HCT116 (cell line): ENCODE data around the gene NUMA1. TPM values are rescaled to one million over a fixed set of nuclear protein-coding genes. Genes with fewer than 3 reads are reported as not detected.

Experiments used
- ATAC-seq: fragments of 200-7000 bp; cut with Tn5 transposase; 2 replicates; pipeline ENCODE4 v1.9.1; 2020; ENCODE audit warnings: mild to moderate bottlenecking, moderate library complexity
- BruUV-seq: library from RNA; stranded (reverse); fragments of 400-500 nt; replicated peaks from 2 replicates; lab custom pipeline; 2021; lab: Mats Ljungman, UMichigan
- CTCF ChIA-PET: fragments of 300-600 bp; sonication (Branson Sonifier 250); formaldehyde crosslinking; loops from one replicate; lab custom pipeline; 2021; ENCODE audit warnings: antibody characterized with exemption; lab: Charles Lee
- POLR2A ChIA-PET: fragments of 300-600, 350-600 bp; sonication (Branson Sonifier 250); formaldehyde crosslinking; loops from one replicate; lab custom pipeline; 2021; ENCODE audit warnings: antibody characterized with exemption; lab: Charles Lee
- RAD21 ChIA-PET, 2 experiments: fragments of 300-600 bp; sonication (Branson Sonifier 250); formaldehyde crosslinking; loops; one replicate each; lab custom pipeline; 2023; ENCODE audit warnings: low total read pairs in 2 of 2; ENCODE audit not compliant: uncharacterized antibody in 2 of 2, unreplicated experiment in 2 of 2, low non-redundant PET in 1 of 2; lab: Charles Lee
- DNase-seq: peaks from one replicate; pipeline ENCODE4 v3.0.0-alpha.2; 2010; ENCODE audit warnings: low read depth, low spot score
- H2AFZ ChIP-seq: fragments of 200-600 bp; shearing (Covaris generic), sonication (generic); 2 replicates; pipeline ENCODE4 v1.6.1; 2017; ENCODE audit warnings: low read depth, mixed run types, mixed read lengths, antibody characterized with exemption, low read length; ENCODE audit not compliant: poor library complexity, severe bottlenecking
- H3K27ac ChIP-seq: 2 replicates; pipeline ENCODE4 v1.5.1; 2012; ENCODE audit warnings: low read depth, low read length
- H3K27me3 ChIP-seq: fragments of 200-600 bp; sonication (generic); 2 replicates; pipeline ENCODE4 v1.6.1; 2016; ENCODE audit warnings: mixed run types, low read length, mixed read lengths; ENCODE audit not compliant: insufficient read depth
- H3K36me3 ChIP-seq, 2 experiments: fragments of 200-500 bp in 1 of 2; fragments of 200-600 bp in 1 of 2; sonication (Bioruptor generic) in 1 of 2; sonication (generic) in 1 of 2; 2 replicates each; pipeline versions ENCODE4 v1.5.1 to v1.6.1; 2014 to 2016; ENCODE audit warnings: low read length in 2 of 2, inconsistent platforms in 1 of 2, mixed read lengths in 1 of 2, mixed run types in 1 of 2; ENCODE audit not compliant: insufficient read depth in 2 of 2, control insufficient read depth in 1 of 2
- H3K4me1 ChIP-seq, 2 experiments: fragments of 200-600 bp in 1 of 2; sonication (generic) in 1 of 2; 2 replicates each; pipeline versions ENCODE4 v1.5.1 to v1.6.1; 2012 to 2017; ENCODE audit warnings: low read length in 2 of 2, inconsistent platforms in 1 of 2, mild to moderate bottlenecking in 1 of 2, mixed read lengths in 1 of 2, mixed run types in 1 of 2, moderate library complexity in 1 of 2; ENCODE audit not compliant: insufficient read depth in 2 of 2, control insufficient read depth in 1 of 2
- H3K4me2 ChIP-seq: fragments of 200-600 bp; sonication (generic); 2 replicates; pipeline ENCODE4 v1.6.1; 2017; ENCODE audit warnings: mixed run types, low read length, mixed read lengths
- H3K4me3 ChIP-seq, 2 experiments: fragments of 200-600 bp in 1 of 2; sonication (generic) in 1 of 2; replicated peaks in 1 of 2; 2 replicates each; pipeline ENCODE4 v1.5.1; 2011 to 2016; ENCODE audit warnings: low read length in 2 of 2, control low read depth in 1 of 2, low read depth in 1 of 2, mild to moderate bottlenecking in 1 of 2, mixed read lengths in 1 of 2, mixed run types in 1 of 2
- H3K79me2 ChIP-seq: fragments of 200-600 bp; sonication (generic); 2 replicates; pipeline ENCODE4 v1.6.1; 2017; ENCODE audit warnings: mild to moderate bottlenecking, mixed run types, low read length, moderate library complexity, mixed read lengths; ENCODE audit not compliant: insufficient read depth
- H3K9ac ChIP-seq: fragments of 200-600 bp; sonication (generic); 2 replicates; pipeline ENCODE4 v1.6.1; 2016; ENCODE audit warnings: low read length, mixed read lengths
- H3K9me2 ChIP-seq: fragments of 200-600 bp; sonication (generic), shearing (Covaris generic); 2 replicates; pipeline ENCODE4 v1.6.1; 2017; ENCODE audit warnings: mixed run types, mild to moderate bottlenecking, moderate library complexity; ENCODE audit not compliant: insufficient read depth
- H3K9me3 ChIP-seq, 2 experiments: fragments of 200-500 bp in 1 of 2; fragments of 200-600 bp in 1 of 2; sonication (Bioruptor generic) in 1 of 2; sonication (generic) in 1 of 2; 2 replicates each; pipeline ENCODE4 v1.6.1; 2014 to 2017; ENCODE audit warnings: low read length in 2 of 2, mixed read lengths in 2 of 2, inconsistent platforms in 1 of 2, low read depth in 1 of 2, mild to moderate bottlenecking in 1 of 2, mixed run types in 1 of 2, moderate library complexity in 1 of 2; ENCODE audit not compliant: control insufficient read depth in 1 of 2, insufficient read depth in 1 of 2
- H4K20me1 ChIP-seq: fragments of 200-600 bp; sonication (generic), shearing (Covaris generic); 2 replicates; pipeline ENCODE4 v1.6.1; 2017; ENCODE audit warnings: mixed run types, mild to moderate bottlenecking, moderate library complexity; ENCODE audit not compliant: insufficient read depth
- CEBPB ChIP-seq: IDR thresholded peaks from 2 replicates; pipeline ENCODE4 v1.6.1; 2012; ENCODE audit warnings: low read depth
- EZH2phosphoT487 ChIP-seq: fragments of 200-600 bp; IDR thresholded peaks from 2 replicates; pipeline ENCODE4 v1.6.1; 2018; ENCODE audit warnings: antibody characterized with exemption, borderline replicate concordance
- POLR2A ChIP-seq: IDR thresholded peaks from 2 replicates; pipeline ENCODE4 v1.7.0; 2011; ENCODE audit warnings: borderline replicate concordance; ENCODE audit not compliant: insufficient read depth, insufficient read length; ENCODE audit errors: extremely low read depth
- intact Hi-C: fragments of 100-400 bp; cut with micrococcal nuclease; formaldehyde crosslinking; loops from 2 replicates; pipeline ENCODE4 v1.10.0; 2022
- total RNA-seq: library from RNA; stranded (reverse); gene quantifications from one replicate; pipeline ENCODE4 v1.2.1, GENCODE V29; 2021; ENCODE audit not compliant: unreplicated experiment
- TF ChIP-seq, protein P1 (sequence below): IDR thresholded peaks from 2 replicates; pipeline ENCODE4 v1.6.1; 2012
- TF ChIP-seq, protein P2 (sequence below): IDR thresholded peaks from 2 replicates; pipeline ENCODE4 v1.6.1; 2012

The NUMA1 gene
- total RNA-seq, 1 experiment from 2014 or later: 133 TPM

DNA sequence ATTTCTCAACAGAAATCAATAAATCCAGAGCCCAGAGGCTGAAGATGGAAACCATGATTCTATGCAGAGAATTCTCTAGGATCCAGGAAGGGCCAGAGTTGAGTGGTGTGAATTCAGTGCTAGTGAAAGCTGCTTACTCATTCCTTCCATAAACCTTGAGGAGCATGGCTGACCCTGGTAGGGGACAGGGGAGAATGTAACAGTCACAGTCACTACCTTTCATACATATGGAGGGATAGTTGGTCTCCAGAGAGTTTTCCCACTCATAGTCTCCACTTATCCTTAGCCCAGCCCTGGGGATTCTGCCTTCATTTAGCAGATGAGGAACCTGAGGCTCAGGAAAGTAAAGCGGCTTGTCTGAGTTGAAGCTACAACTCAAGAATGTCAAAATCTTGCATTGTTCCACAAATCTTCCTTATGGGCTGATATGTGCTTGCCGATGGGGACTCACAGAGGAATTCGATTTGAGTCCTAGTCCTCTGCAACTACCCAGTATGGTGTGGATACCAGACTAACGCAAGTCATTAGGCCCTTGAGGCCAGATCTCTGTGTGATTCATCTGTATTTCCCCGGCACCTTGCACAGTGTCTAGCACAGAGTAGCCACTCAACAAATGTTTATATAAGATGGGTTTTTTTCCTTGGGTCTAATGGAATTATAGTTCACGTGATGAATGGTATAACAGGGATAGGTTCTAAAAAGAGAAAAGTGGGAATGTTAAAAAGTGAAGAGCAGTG, 35.8 kb upstream of the NUMA1 start:
- H3K9ac ChIP-seq: no peak overlapping the region
- DNase-seq (no peak), ATAC-seq (no peak)
- no peak overlapping the region for H2AFZ ChIP-seq
- H3K4me2 ChIP-seq: no peak overlapping the region
- H3K4me1 ChIP-seq: peaks cover 4 to 17% of the 10 kb centered on the region in 2 experiments; a peak in 3 of 4 replicates
- RAD21 ChIA-PET: no interaction called here
- no peaks in the 10 kb centered on the region for H3K9me2 ChIP-seq
- POLR2A ChIA-PET: no interaction called here
- TF ChIP-seq POLR2A (no peak), CEBPB (no peak)
- TF ChIP-seq, protein P1, sequence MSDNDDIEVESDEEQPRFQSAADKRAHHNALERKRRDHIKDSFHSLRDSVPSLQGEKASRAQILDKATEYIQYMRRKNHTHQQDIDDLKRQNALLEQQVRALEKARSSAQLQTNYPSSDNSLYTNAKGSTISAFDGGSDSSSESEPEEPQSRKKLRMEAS: no peak
- H3K9me3 ChIP-seq: no peaks in the 10 kb centered on the region
- H4K20me1 ChIP-seq: no peaks in the 10 kb centered on the region
- CTCF ChIA-PET: no interaction called here
- intact Hi-C loops: loop anchor here (10.0 kb wide), 1 partner anchor 319 kb away; the partner anchor contains the start of gene CLPB
- H3K4me3 ChIP-seq: no peak overlapping the region
- no peak overlapping the region for H3K27ac ChIP-seq
- H3K36me3 ChIP-seq: no peaks in the 10 kb centered on the region
- H3K27me3 ChIP-seq: no peaks in the 10 kb centered on the region
- H3K79me2 ChIP-seq: no peaks in the 10 kb centered on the region
- BruUV-seq: no TSS peak

DNA sequence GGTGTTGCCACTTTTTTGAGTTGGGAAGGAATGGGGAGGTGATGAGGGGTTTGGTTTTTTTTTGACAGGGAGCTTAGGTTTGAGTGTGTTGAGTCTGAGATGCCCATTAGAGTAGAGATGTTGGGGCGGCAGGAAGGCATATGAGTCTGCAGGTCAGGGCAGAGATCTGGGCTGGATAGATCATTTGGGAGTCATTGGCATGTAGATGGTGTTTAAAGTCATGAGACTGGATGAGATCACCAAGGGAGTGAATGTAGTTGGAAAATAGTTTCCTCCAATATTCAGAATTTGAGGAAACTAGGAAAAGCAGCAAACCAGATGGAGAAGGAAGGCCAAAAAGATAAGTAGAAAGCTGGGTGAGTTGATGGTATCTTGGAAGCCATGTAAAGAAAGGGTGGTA, 34.2 kb upstream of the NUMA1 start:
- H3K9me2 ChIP-seq: no peaks in the 10 kb centered on the region
- no peaks in the 10 kb centered on the region for H3K27me3 ChIP-seq
- no peaks in the 10 kb centered on the region for H3K79me2 ChIP-seq
- H3K36me3 ChIP-seq: no peaks in the 10 kb centered on the region
- no peak for ATAC-seq
- no TSS peak for BruUV-seq
- ChIA-PET POLR2A (no interaction called here), CTCF (no interaction called here), RAD21 (no interaction called here)
- intact Hi-C loops: loop anchor here (10.0 kb wide), 1 partner anchor 320 kb away; the partner anchor contains the start of gene CLPB
- H2AFZ ChIP-seq: no peak overlapping the region
- DNase-seq: no peak
- H3K9ac ChIP-seq: no peak overlapping the region
- H3K9me3 ChIP-seq: no peaks in the 10 kb centered on the region
- TF ChIP-seq EZH2phosphoT487: no peak
- TF ChIP-seq, protein P2, sequence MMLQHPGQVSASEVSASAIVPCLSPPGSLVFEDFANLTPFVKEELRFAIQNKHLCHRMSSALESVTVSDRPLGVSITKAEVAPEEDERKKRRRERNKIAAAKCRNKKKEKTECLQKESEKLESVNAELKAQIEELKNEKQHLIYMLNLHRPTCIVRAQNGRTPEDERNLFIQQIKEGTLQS: no peak
- no peak overlapping the region for H3K4me3 ChIP-seq
- H4K20me1 ChIP-seq: no peaks in the 10 kb centered on the region
- peaks cover 4 to 20% of the 10 kb centered on the region in 2 experiments; a peak in 3 of 4 replicates for H3K4me1 ChIP-seq
- H3K27ac ChIP-seq: no peak overlapping the region
- H3K4me2 ChIP-seq: no peak overlapping the region
